ENCODE data around the gene FRZB. TPM values are rescaled to one million over a fixed set of nuclear protein-coding genes. Genes with fewer than 3 reads are reported as not detected.
A peak's percentile ranks its signal among the peaks of the same experiment; 100 is the strongest.

Gene FRZB
- total RNA-seq, 1 donor from 2014 or later = 69.0 TPM

DNA sequence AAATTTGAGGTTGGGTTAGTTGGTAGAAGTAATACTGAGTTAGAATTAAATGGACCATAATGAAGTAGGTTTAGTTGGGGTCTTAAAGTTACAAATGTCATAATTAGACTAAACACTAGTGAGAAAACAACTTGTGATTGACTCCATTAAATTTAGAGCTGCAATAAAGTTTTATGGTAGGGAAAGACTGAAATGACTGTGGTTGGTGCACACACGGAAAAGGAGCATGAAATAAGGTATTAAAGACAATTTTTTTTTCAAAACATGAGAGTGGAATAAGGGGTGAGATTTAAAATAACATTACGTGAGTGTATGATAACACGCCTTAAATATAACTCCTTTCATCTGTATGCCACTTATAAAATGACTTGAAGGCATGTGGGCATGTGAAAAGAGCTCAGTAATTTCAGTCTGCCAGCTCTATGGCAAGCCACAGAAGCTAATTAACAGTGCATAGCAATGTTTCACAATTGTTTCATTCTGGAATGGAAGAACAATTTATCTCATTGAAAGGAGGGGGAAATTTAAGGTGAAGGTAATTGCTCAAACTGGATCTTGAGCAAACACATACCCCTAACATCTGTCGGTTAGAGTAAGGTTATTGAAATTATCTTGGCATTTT, 1.4 kb downstream of the FRZB start:
- Histone ChIP-seq H3K79me2 (ENCODE audit: low read depth) (peaks cover 63% of the 10 kb centered on the region), H3K4me2 (peak overlapping the region; percentile 84), H3K9ac (no peak overlapping the region), H3K36me3 (no peaks in the 10 kb centered on the region), H4K20me1 (ENCODE audit: low read depth) (peaks cover 20% of the 10 kb centered on the region), H3K4me3 (peak overlapping the region; percentile 66), H3K27ac (no peak overlapping the region), H3K27me3 (no peaks in the 10 kb centered on the region), H3K9me3 (ENCODE audit: low read depth) (no peaks in the 10 kb centered on the region), H3K4me1 (peaks cover 50% of the 10 kb centered on the region), H2AFZ (replicated peaks) (no peak overlapping the region), H3F3A (ENCODE audit: low read depth) (peaks cover 33% of the 10 kb centered on the region)
- Mint-ChIP-seq H3K4me3 (peak overlapping the region; percentile 88), H3K27ac (no peak overlapping the region), H3K9me3 (no peaks in the 10 kb centered on the region), H3K27me3 (ENCODE audit: insufficient read depth, low read depth) (peaks cover 6% of the 10 kb centered on the region), H3K36me3 (peaks cover 3% of the 10 kb centered on the region), H3K4me1 (peaks cover 55% of the 10 kb centered on the region)
- TF ChIP-seq, protein P1, sequence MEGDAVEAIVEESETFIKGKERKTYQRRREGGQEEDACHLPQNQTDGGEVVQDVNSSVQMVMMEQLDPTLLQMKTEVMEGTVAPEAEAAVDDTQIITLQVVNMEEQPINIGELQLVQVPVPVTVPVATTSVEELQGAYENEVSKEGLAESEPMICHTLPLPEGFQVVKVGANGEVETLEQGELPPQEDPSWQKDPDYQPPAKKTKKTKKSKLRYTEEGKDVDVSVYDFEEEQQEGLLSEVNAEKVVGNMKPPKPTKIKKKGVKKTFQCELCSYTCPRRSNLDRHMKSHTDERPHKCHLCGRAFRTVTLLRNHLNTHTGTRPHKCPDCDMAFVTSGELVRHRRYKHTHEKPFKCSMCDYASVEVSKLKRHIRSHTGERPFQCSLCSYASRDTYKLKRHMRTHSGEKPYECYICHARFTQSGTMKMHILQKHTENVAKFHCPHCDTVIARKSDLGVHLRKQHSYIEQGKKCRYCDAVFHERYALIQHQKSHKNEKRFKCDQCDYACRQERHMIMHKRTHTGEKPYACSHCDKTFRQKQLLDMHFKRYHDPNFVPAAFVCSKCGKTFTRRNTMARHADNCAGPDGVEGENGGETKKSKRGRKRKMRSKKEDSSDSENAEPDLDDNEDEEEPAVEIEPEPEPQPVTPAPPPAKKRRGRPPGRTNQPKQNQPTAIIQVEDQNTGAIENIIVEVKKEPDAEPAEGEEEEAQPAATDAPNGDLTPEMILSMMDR (IDR thresholded peaks at IDR 0.05) = no peak
- TF ChIP-seq EZH2 (IDR thresholded peaks at IDR 0.05) = peak; percentile 5
- DNase-seq (ENCODE audit: low spot score) = peak; percentile 11

- H4K20me1 ChIP-seq (ENCODE audit: low read depth) = peaks cover 20% of the 10 kb centered on the region
- Mint-ChIP-seq H3K27me3 (ENCODE audit: insufficient read depth, low read depth) (peaks cover 6% of the 10 kb centered on the region), H3K27ac (no peak overlapping the region), H3K4me1 (peaks cover 48% of the 10 kb centered on the region), H3K36me3 (peaks cover 3% of the 10 kb centered on the region), H3K9me3 (no peaks in the 10 kb centered on the region), H3K4me3 (peak overlapping the region; percentile 88)
- H3K36me3 ChIP-seq = no peaks in the 10 kb centered on the region
- DNase-seq (ENCODE audit: low spot score) = no peak
- H3K4me2 ChIP-seq = peak overlapping the region; percentile 84
- H3K9me3 ChIP-seq (ENCODE audit: low read depth) = no peaks in the 10 kb centered on the region
- no peak overlapping the region for H3K9ac ChIP-seq
- peaks cover 40% of the 10 kb centered on the region for H3K4me1 ChIP-seq
- no peaks in the 10 kb centered on the region for H3K27me3 ChIP-seq
- no peak overlapping the region for H3K27ac ChIP-seq
- peaks cover 30% of the 10 kb centered on the region for H3F3A ChIP-seq (ENCODE audit: low read depth)
- H2AFZ ChIP-seq (replicated peaks) = no peak overlapping the region
- H3K4me3 ChIP-seq = peak overlapping the region; percentile 66
- TF ChIP-seq EZH2phosphoT487 (IDR thresholded peaks at IDR 0.05) (no peak), EZH2 (IDR thresholded peaks at IDR 0.05) (no peak)
- TF ChIP-seq, protein P1 (IDR thresholded peaks at IDR 0.05) = no peak
- peaks cover 77% of the 10 kb centered on the region for H3K79me2 ChIP-seq (ENCODE audit: low read depth)
Observed at GRCh38 chr2:182863642-182864041, 2.8 kb downstream of the FRZB start.

GRCh38 chr2:182862091-182862490, 4.3 kb downstream of the FRZB start:
- Histone ChIP-seq H3K9me3 (ENCODE audit: low read depth) (no peaks in the 10 kb centered on the region), H4K20me1 (ENCODE audit: low read depth) (peaks cover 20% of the 10 kb centered on the region), H3K4me2 (no peak overlapping the region), H3K4me3 (no peak overlapping the region), H3K9ac (no peak overlapping the region), H3K27me3 (no peaks in the 10 kb centered on the region), H3K4me1 (peaks cover 27% of the 10 kb centered on the region), H3K36me3 (peaks cover 10% of the 10 kb centered on the region), H3K79me2 (ENCODE audit: low read depth) (peaks cover 92% of the 10 kb centered on the region), H2AFZ (replicated peaks) (no peak overlapping the region), H3F3A (ENCODE audit: low read depth) (peaks cover 14% of the 10 kb centered on the region), H3K27ac (no peak overlapping the region)
- H3K4me1 Mint-ChIP-seq = peaks cover 35% of the 10 kb centered on the region
- peaks cover 4% of the 10 kb centered on the region for H3K9me3 Mint-ChIP-seq
- no peak overlapping the region for H3K27ac Mint-ChIP-seq
- peaks cover 9% of the 10 kb centered on the region for H3K36me3 Mint-ChIP-seq
- TF ChIP-seq EZH2phosphoT487 (IDR thresholded peaks at IDR 0.05) = no peak
- TF ChIP-seq EZH2 (IDR thresholded peaks at IDR 0.05) = no peak
- TF ChIP-seq, protein P1 (IDR thresholded peaks at IDR 0.05) = no peak
- DNase-seq (ENCODE audit: low spot score) = no peak
- peaks cover 4% of the 10 kb centered on the region for H3K27me3 Mint-ChIP-seq (ENCODE audit: insufficient read depth, low read depth)
- H3K4me3 Mint-ChIP-seq = no peak overlapping the region
